GM23338 (cell line): ENCODE measurements around the gene ACBD5. TPM values are rescaled to one million over a fixed set of nuclear protein-coding genes. Genes with fewer than 3 reads are reported as not detected.
A peak's percentile ranks its signal among the peaks of the same experiment; 100 is the strongest.

Experiments
- ATAC-seq: fragments of 200-7000 bp; cut with Tn5 transposase; 3 replicates; pipeline ENCODE4 v1.9.1; 2020
- DNase-seq: peaks from one replicate; pipeline ENCODE4 v3.0.0-alpha.2; 2015; ENCODE audit warnings: low spot score
- H2AFZ ChIP-seq: fragments of 200-600 bp; sonication (generic); 2 replicates; pipeline ENCODE4 v1.8.0; 2016; ENCODE audit warnings: antibody characterized with exemption, mild to moderate bottlenecking, moderate library complexity
- H3F3A ChIP-seq: fragments of 200-600 bp; sonication (generic); replicated peaks from 2 replicates; pipeline ENCODE4 v1.8.0; 2017; ENCODE audit warnings: antibody characterized with exemption, mixed run types, low read depth
- H3K27ac ChIP-seq: fragments of 200-600 bp; sonication (generic); 2 replicates; pipeline ENCODE4 v1.6.1; 2016; ENCODE audit warnings: low read depth
- H3K27me3 ChIP-seq: fragments of 200-600 bp; sonication (generic); 2 replicates; pipeline ENCODE4 v1.8.0; 2016; ENCODE audit warnings: mild to moderate bottlenecking, mixed run types, moderate library complexity; ENCODE audit not compliant: insufficient read depth
- H3K36me3 ChIP-seq: fragments of 200-600 bp; sonication (generic); 2 replicates; pipeline ENCODE4 v1.8.0; 2016; ENCODE audit warnings: mild to moderate bottlenecking; ENCODE audit not compliant: insufficient read depth
- H3K4me1 ChIP-seq: fragments of 200-600 bp; sonication (generic); 2 replicates; pipeline ENCODE4 v1.8.0; 2016; ENCODE audit warnings: mild to moderate bottlenecking, moderate library complexity; ENCODE audit not compliant: insufficient read depth
- H3K4me2 ChIP-seq: fragments of 200-600 bp; sonication (generic); 2 replicates; pipeline ENCODE4 v1.7.1; 2017; ENCODE audit warnings: mixed run types
- H3K4me3 ChIP-seq: fragments of 200-600 bp; sonication (generic); 2 replicates; pipeline ENCODE4 v1.6.1; 2016; ENCODE audit warnings: mixed run types
- H3K79me2 ChIP-seq: fragments of 200-600 bp; sonication (generic); replicated peaks from 2 replicates; pipeline ENCODE4 v1.8.0; 2017; ENCODE audit warnings: mild to moderate bottlenecking; ENCODE audit not compliant: insufficient read depth
- H3K9me2 ChIP-seq: fragments of 200-600 bp; sonication (generic); 2 replicates; pipeline ENCODE4 v1.8.0; 2017; ENCODE audit not compliant: insufficient read depth
- H4K20me1 ChIP-seq: fragments of 200-600 bp; sonication (generic); replicated peaks from 2 replicates; pipeline ENCODE4 v1.8.0; 2017; ENCODE audit warnings: mild to moderate bottlenecking; ENCODE audit not compliant: insufficient read depth
- H3K27ac Mint-ChIP-seq: 2 replicates; pipeline ENCODE4 v1.8.0; 2020; ENCODE audit warnings: inconsistent platforms, mild to moderate bottlenecking, moderate library complexity, mixed read lengths
- H3K27me3 Mint-ChIP-seq: 3 replicates; pipeline ENCODE4 v1.8.0; 2022; ENCODE audit warnings: low read depth, mild to moderate bottlenecking, moderate library complexity, mixed read lengths, inconsistent platforms; ENCODE audit not compliant: insufficient read depth, poor library complexity
- H3K36me3 Mint-ChIP-seq: 3 replicates; pipeline ENCODE4 v1.8.0; 2021; ENCODE audit warnings: low read depth, mild to moderate bottlenecking, inconsistent platforms, moderate library complexity, mixed read lengths
- H3K4me1 Mint-ChIP-seq: 3 replicates; pipeline ENCODE4 v1.8.0; 2020; ENCODE audit warnings: mild to moderate bottlenecking, inconsistent platforms, mixed read lengths
- H3K4me3 Mint-ChIP-seq: 3 replicates; pipeline ENCODE4 v1.8.0; 2021; ENCODE audit warnings: moderate library complexity, mild to moderate bottlenecking, inconsistent platforms, mixed read lengths
- H3K9me3 Mint-ChIP-seq: 3 replicates; pipeline ENCODE4 v1.8.0; 2020; ENCODE audit warnings: moderate library complexity, mild to moderate bottlenecking, inconsistent platforms, mixed read lengths
- CREB1 ChIP-seq: fragments of 250-450 bp; sonication (Bioruptor Pico); IDR thresholded peaks from 2 replicates; pipeline ENCODE4 v1.5.0; 2020; ENCODE audit warnings: low read depth, mild to moderate bottlenecking, moderate library complexity
- CTCF ChIP-seq, 2 experiments: fragments of 200-600 bp in 1 of 2; sonication (generic) in 1 of 2; conservative IDR thresholded peaks; 2 replicates each; pipeline versions ENCODE4 v1.5.1 to v1.6.1; 2016 to 2017; ENCODE audit warnings: antibody characterized with exemption in 2 of 2, low read depth in 2 of 2, mild to moderate bottlenecking in 2 of 2, moderate library complexity in 1 of 2
- ETS1 ChIP-seq: IDR thresholded peaks from 2 replicates; pipeline ENCODE4 v1.6.1; 2016; ENCODE audit warnings: antibody characterized with exemption
- POLR2AphosphoS5 ChIP-seq: IDR thresholded peaks from 2 replicates; pipeline ENCODE4 v1.6.1; 2016; ENCODE audit warnings: antibody characterized with exemption, low read depth
- ZNF114 ChIP-seq: fragments of 250-450 bp; sonication (Bioruptor Pico); IDR thresholded peaks from 2 replicates; pipeline ENCODE4 v1.5.0; 2020; ENCODE audit warnings: mild to moderate bottlenecking, moderate library complexity
- ZNF462 ChIP-seq: fragments of 250-450 bp; sonication (Bioruptor Pico); IDR thresholded peaks from 2 replicates; pipeline ENCODE4 v1.5.0; 2020; ENCODE audit warnings: mild to moderate bottlenecking, moderate library complexity
- polyA plus RNA-seq: library from polyadenylated mRNA; unstranded; fragments of >200 nt; fragmentation: Nextera tagmentation; extraction: Ambion mirVana; gene quantifications from 2 replicates; pipeline ENCODE4 v1.2.1, GENCODE V29; 2016
- total RNA-seq: library from RNA; depleted of rRNA; stranded (reverse); fragments of >200 nt; shearing (Covaris generic); gene quantifications from 2 replicates; pipeline ENCODE4 v1.2.3, GENCODE V29; 2014

The ACBD5 gene
- total and polyA plus RNA-seq, 2 experiments from 2014 or later, result 9.8 to 10.1 TPM

GRCh38 chr10:27241652-27242472, 1.3 kb upstream of the ACBD5 start:
- Mint-ChIP-seq H3K27ac (peak overlapping the region; percentile 97), H3K27me3 (peaks cover 9% of the 10 kb centered on the region), H3K4me1 (peaks cover 25% of the 10 kb centered on the region), H3K4me3 (peak overlapping the region; percentile 79), H3K9me3 (no peaks in the 10 kb centered on the region; the same call in 2 of the 3 replicates), H3K36me3 (peaks cover 2% of the 10 kb centered on the region; the same call in 1 of the 3 replicates)
- no peaks in the 10 kb centered on the region for H3K27me3 ChIP-seq
- peak overlapping the region; percentile 56 for H3K4me3 ChIP-seq
- H3K4me1 ChIP-seq, result peaks cover 15% of the 10 kb centered on the region; the same call in 1 of the 2 replicates
- DNase-seq (peak; percentile 98), ATAC-seq (peak; percentile 76)
- no peaks in the 10 kb centered on the region; the same call in 1 of the 2 replicates for H3K79me2 ChIP-seq
- TF ChIP-seq CTCF (conservative IDR thresholded peaks at IDR 0.05; ENCODE audit: low read depth in 2 of 2) (peak; percentile 42 to 43), ZNF462 (no peak), POLR2AphosphoS5 (peak; percentile 76), ZNF114 (CRISPR knock-in tag) (no peak), ETS1 (peak; percentile 89), CREB1 (CRISPR knock-in tag) (peak; percentile 59)
- H3K36me3 ChIP-seq, result no peaks in the 10 kb centered on the region; the same call in 1 of the 2 replicates
- H2AFZ ChIP-seq, result peak overlapping the region; percentile 44
- peak overlapping the region; percentile 85 for H3K27ac ChIP-seq
- no peaks in the 10 kb centered on the region for H4K20me1 ChIP-seq
- no peaks in the 10 kb centered on the region for H3K9me2 ChIP-seq
- H3F3A ChIP-seq, result peaks cover 12% of the 10 kb centered on the region
- H3K4me2 ChIP-seq, result peak overlapping the region; percentile 90
